Parathyroid adenoma (tissue), 2 donors: ENCODE data around the gene DCDC1.

Experiments used
- H2AFZ ChIP-seq: fragments of 300-600 bp; sonication (generic); one replicate; pipeline ENCODE4 v1.7.0; 2017; ENCODE audit warnings: antibody characterized with exemption, mild to moderate bottlenecking
- H3K27ac ChIP-seq: fragments of 300-600 bp; sonication (generic); one replicate; pipeline ENCODE4 v1.7.0; 2017
- H3K27me3 ChIP-seq: fragments of 300-600 bp; sonication (generic); one replicate; pipeline ENCODE4 v1.7.0; 2017; ENCODE audit warnings: low read length; ENCODE audit not compliant: control insufficient read depth, insufficient read depth
- H3K36me3 ChIP-seq: fragments of 300-600 bp; sonication (generic); one replicate; pipeline ENCODE4 v1.7.0; 2017; ENCODE audit warnings: low read length; ENCODE audit not compliant: control insufficient read depth, insufficient read depth
- H3K4me1 ChIP-seq: fragments of 300-600 bp; sonication (generic); one replicate; pipeline ENCODE4 v1.7.0; 2017; ENCODE audit warnings: control low read depth
- H3K4me2 ChIP-seq: fragments of 300-600 bp; sonication (generic); one replicate; pipeline ENCODE4 v1.7.0; 2017; ENCODE audit warnings: low read length
- H3K4me3 ChIP-seq: fragments of 300-600 bp; sonication (generic); one replicate; pipeline ENCODE4 v1.7.0; 2017; ENCODE audit warnings: low read depth, low read length
- H3K79me2 ChIP-seq: fragments of 300-600 bp; sonication (generic); one replicate; pipeline ENCODE4 v1.7.0; 2017; ENCODE audit warnings: control low read depth
- H3K9ac ChIP-seq: fragments of 300-600 bp; sonication (generic); one replicate; pipeline ENCODE4 v1.7.0; 2017; ENCODE audit warnings: mild to moderate bottlenecking
- H3K9me3 ChIP-seq: fragments of 300-600 bp; sonication (generic); one replicate; pipeline ENCODE4 v1.7.0; 2017; ENCODE audit warnings: low read length; ENCODE audit not compliant: control insufficient read depth
- TF ChIP-seq, protein P1 (sequence below): fragments of 300-600 bp; sonication (generic); IDR thresholded peaks from one replicate; pipeline ENCODE4 v1.7.0; 2017; ENCODE audit warnings: antibody characterized with exemption, mild to moderate bottlenecking
- donor health status: primary hyperparathyroidism.

DCDC1 gene

DNA sequence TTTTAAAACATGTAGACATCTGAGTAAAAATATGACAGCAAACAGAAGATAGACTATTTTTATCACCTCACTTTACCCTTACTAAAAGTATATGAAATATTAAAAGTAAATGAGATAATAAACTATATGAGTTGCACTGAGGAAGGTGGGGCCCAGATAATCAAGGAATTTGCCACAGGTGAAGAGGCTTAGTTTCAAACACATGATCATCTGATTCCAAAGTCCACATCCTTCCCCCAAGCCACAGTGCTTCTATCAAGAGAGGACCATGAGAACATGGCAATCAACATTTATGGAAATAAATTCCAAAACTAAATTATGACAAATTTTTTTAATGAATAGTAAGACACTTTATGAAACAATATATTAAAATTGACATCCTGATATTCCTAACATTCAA lies 384.0 kb downstream of the DCDC1 start:
- Histone ChIP-seq H3K27ac (no peak overlapping the region), H3K4me2 (no peak overlapping the region), H3K4me3 (no peak overlapping the region), H3K79me2 (no peaks in the 10 kb centered on the region), H3K27me3 (no peaks in the 10 kb centered on the region), H2AFZ (no peak overlapping the region), H3K9ac (no peak overlapping the region), H3K36me3 (no peaks in the 10 kb centered on the region), H3K9me3 (no peaks in the 10 kb centered on the region), H3K4me1 (peaks cover 3% of the 10 kb centered on the region)
- TF ChIP-seq, protein P1, sequence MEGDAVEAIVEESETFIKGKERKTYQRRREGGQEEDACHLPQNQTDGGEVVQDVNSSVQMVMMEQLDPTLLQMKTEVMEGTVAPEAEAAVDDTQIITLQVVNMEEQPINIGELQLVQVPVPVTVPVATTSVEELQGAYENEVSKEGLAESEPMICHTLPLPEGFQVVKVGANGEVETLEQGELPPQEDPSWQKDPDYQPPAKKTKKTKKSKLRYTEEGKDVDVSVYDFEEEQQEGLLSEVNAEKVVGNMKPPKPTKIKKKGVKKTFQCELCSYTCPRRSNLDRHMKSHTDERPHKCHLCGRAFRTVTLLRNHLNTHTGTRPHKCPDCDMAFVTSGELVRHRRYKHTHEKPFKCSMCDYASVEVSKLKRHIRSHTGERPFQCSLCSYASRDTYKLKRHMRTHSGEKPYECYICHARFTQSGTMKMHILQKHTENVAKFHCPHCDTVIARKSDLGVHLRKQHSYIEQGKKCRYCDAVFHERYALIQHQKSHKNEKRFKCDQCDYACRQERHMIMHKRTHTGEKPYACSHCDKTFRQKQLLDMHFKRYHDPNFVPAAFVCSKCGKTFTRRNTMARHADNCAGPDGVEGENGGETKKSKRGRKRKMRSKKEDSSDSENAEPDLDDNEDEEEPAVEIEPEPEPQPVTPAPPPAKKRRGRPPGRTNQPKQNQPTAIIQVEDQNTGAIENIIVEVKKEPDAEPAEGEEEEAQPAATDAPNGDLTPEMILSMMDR: no peak

GRCh38 chr11:30984827-30985226 lies 384.7 kb downstream of the DCDC1 start:
- no peak overlapping the region for H3K4me3 ChIP-seq
- no peak overlapping the region for H3K9ac ChIP-seq
- H3K79me2 ChIP-seq: no peaks in the 10 kb centered on the region
- no peaks in the 10 kb centered on the region for H3K36me3 ChIP-seq
- peaks cover 3% of the 10 kb centered on the region for H3K4me1 ChIP-seq
- H3K27me3 ChIP-seq: no peaks in the 10 kb centered on the region
- H2AFZ ChIP-seq: no peak overlapping the region
- TF ChIP-seq, protein P1: no peak
- H3K27ac ChIP-seq: no peak overlapping the region
- H3K4me2 ChIP-seq: no peak overlapping the region
- no peaks in the 10 kb centered on the region for H3K9me3 ChIP-seq

- H3K9me3 ChIP-seq: no peaks in the 10 kb centered on the region
- TF ChIP-seq, protein P1: no peak
Observed at GRCh38 chr11:30984442-30984816, 385.1 kb downstream of the DCDC1 start.

DNA sequence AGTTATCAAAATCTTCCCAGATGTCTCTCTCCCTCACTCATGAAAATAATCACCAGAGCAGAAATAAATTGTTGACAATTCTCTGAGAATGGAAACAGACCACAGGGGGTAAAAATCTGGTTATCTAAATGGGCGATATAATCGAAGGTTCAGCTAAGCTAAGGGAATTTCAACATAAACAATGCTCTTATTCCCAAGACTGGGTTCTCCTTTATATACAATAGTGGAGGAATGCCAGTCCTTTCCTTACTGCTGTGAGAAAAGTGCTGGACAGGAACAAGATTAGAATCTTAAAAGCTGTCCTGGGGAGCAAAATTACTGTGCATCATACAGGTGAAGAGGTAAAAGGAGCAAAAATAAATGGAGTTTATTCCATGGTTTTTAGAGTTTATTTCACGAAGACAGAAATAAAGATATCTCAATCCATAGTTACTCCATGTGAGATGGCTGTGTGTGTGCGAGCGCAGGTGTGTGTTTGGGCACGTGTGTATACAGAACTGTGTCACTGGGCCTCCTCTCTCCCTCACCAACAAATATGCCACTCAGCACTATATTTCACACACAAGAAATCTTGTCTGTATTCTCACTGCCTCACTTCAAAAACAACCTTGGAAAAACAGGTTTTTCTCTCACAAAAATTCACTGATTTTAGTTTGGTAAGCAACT lies 385.6 kb downstream of the DCDC1 start:
- peaks cover 3% of the 10 kb centered on the region for H3K4me1 ChIP-seq
- H2AFZ ChIP-seq: no peak overlapping the region
- no peak overlapping the region for H3K27ac ChIP-seq
- H3K27me3 ChIP-seq: no peaks in the 10 kb centered on the region
- TF ChIP-seq, protein P1: no peak
- no peak overlapping the region for H3K9ac ChIP-seq
- no peaks in the 10 kb centered on the region for H3K79me2 ChIP-seq
- no peaks in the 10 kb centered on the region for H3K9me3 ChIP-seq
- no peaks in the 10 kb centered on the region for H3K36me3 ChIP-seq
- H3K4me3 ChIP-seq: no peak overlapping the region
- no peak overlapping the region for H3K4me2 ChIP-seq

More at GRCh38 chr11:30984442-30984816, 385.1 kb downstream of the DCDC1 start:
- no peak overlapping the region for H2AFZ ChIP-seq
- no peaks in the 10 kb centered on the region for H3K36me3 ChIP-seq
- H3K4me3 ChIP-seq: no peak overlapping the region
- no peak overlapping the region for H3K27ac ChIP-seq
- no peak overlapping the region for H3K4me2 ChIP-seq
- no peak overlapping the region for H3K9ac ChIP-seq
- H3K79me2 ChIP-seq: no peaks in the 10 kb centered on the region
- no peaks in the 10 kb centered on the region for H3K27me3 ChIP-seq
- H3K4me1 ChIP-seq: peaks cover 3% of the 10 kb centered on the region

DNA sequence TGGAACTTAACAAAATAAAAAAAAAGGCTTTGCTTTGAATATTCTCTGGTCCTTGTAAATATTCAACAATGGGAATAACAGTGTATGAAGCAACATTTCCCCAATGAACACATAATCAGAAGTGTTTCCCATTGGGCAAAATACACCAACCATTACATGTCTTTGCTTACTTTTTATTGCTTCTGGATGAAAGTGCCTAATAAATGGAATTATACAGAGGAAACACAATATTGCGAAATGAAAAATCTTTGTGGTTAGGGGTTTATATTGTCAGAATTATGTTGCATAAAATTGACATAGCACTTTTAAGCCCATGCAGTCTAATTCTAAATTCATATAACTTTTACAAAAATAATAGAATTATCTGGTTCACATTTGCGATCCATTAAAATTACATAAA lies 386.4 kb downstream of the DCDC1 start:
- TF ChIP-seq, protein P1: no peak
- Histone ChIP-seq H3K4me3 (no peak overlapping the region), H3K4me2 (no peak overlapping the region), H3K79me2 (no peaks in the 10 kb centered on the region), H3K36me3 (no peaks in the 10 kb centered on the region), H3K27me3 (no peaks in the 10 kb centered on the region), H3K4me1 (peaks cover 3% of the 10 kb centered on the region), H3K27ac (no peak overlapping the region), H2AFZ (no peak overlapping the region), H3K9ac (no peak overlapping the region), H3K9me3 (no peaks in the 10 kb centered on the region)
